Measurements from ENCODE around the gene BICD2. TPM values are rescaled to one million over a fixed set of nuclear protein-coding genes. Genes with fewer than 3 reads are reported as not detected.

Gene BICD2
- total and polyA plus RNA-seq, 2 of the 13 experiments (the other 11 are each of a cell fraction or from before 2014, with no cell fraction given): 5.1 to 17.4 TPM

- TF ChIP-seq SMARCE1 (IDR thresholded peaks at IDR 0.05; ENCODE audit: borderline replicate concordance) (no peak), SOX6 (IDR thresholded peaks at IDR 0.05) (no peak), SOX6 (CRISPR knock-in tag; IDR thresholded peaks at IDR 0.05) (no peak), PAXIP1 (CRISPR knock-in tag; conservative IDR thresholded peaks at IDR 0.05) (no peak)
These were observed 9.2 kb upstream of the BICD2 start (continued) for GRCh38 chr9:92773810-92774209.

GRCh38 chr9:92771309-92771708, 6.7 kb upstream of the BICD2 start:
- Histone ChIP-seq H4K20me1 (ENCODE audit: insufficient read depth, low read length) (no peaks in the 10 kb centered on the region), H3K79me2 (ENCODE audit: insufficient read depth, low read length) (no peaks in the 10 kb centered on the region), H3K9me3 (ENCODE audit: low read length) (no peaks in the 10 kb centered on the region), H3K9ac (ENCODE audit: insufficient read depth, low read depth, low read length) (no peak overlapping the region), H3K4me1 (ENCODE audit: insufficient read depth, low read length) (peaks cover 32% of the 10 kb centered on the region), H3K27me3 (ENCODE audit: control insufficient read depth in 1 of 2, insufficient read depth in 2 of 2, low read length in 2 of 2) (peaks cover 0 to 3% of the 10 kb centered on the region in 2 experiments; a peak in 1 of 5 replicates), H3K4me2 (ENCODE audit: low read depth, low read length) (no peak overlapping the region), H3K27ac (ENCODE audit: extremely low read length, insufficient read depth, low read length) (no peak overlapping the region), H2AFZ (ENCODE audit: low read length) (no peak overlapping the region), H3K4me3 (replicated peaks in 1 of 3; ENCODE audit: insufficient read depth in 1 of 3, low read depth in 2 of 3, low read length in 3 of 3) (no peak overlapping the region), H3K36me3 (replicated peaks in 1 of 2; ENCODE audit: control insufficient read depth in 1 of 2, insufficient read depth in 2 of 2, low read length in 2 of 2) (no peaks in the 10 kb centered on the region)
- BruUV-seq (replicated peaks): no TSS peak
- intact Hi-C loops (cut with micrococcal nuclease; ENCODE audit: unreplicated experiment): no loop called here
- ATAC-seq: no peak
- TF ChIP-seq ZNF547 (CRISPR knock-in tag; IDR thresholded peaks at IDR 0.05) (no peak), ZNF788 (CRISPR knock-in tag; IDR thresholded peaks at IDR 0.05; ENCODE audit: borderline replicate concordance) (no peak), ZNF503 (CRISPR knock-in tag; IDR thresholded peaks at IDR 0.05) (no peak), ZFX (CRISPR knock-in tag; IDR thresholded peaks at IDR 0.05; ENCODE audit: low read depth) (no peak), ISX (CRISPR knock-in tag; conservative IDR thresholded peaks at IDR 0.05) (no peak), SNRNP70 (IDR thresholded peaks at IDR 0.05; ENCODE audit: low read depth, low read length) (no peak), ZNF30 (CRISPR knock-in tag; IDR thresholded peaks at IDR 0.05) (no peak), GTF3A (CRISPR knock-in tag; conservative IDR thresholded peaks at IDR 0.05) (no peak), CAMTA2 (CRISPR knock-in tag; IDR thresholded peaks at IDR 0.05; ENCODE audit: borderline replicate concordance) (no peak), SKIL (CRISPR knock-in tag; IDR thresholded peaks at IDR 0.05; ENCODE audit: borderline replicate concordance) (no peak), SNAPC5 (CRISPR knock-in tag; IDR thresholded peaks at IDR 0.05; ENCODE audit: borderline replicate concordance) (no peak), IKZF1 (IDR thresholded peaks at IDR 0.05) (no peak), ZNF616 (CRISPR knock-in tag; IDR thresholded peaks at IDR 0.05; ENCODE audit: low read depth) (no peak)
- POLR2A ChIA-PET: no interaction called here
- DNase-seq (ENCODE audit: low spot score): no peak
- no peak for FAIRE-seq
- 64% methylated on average over 5 of the region's 5 CpGs for WGBS (ENCODE audit: low lambda C conversion rate)
- in situ Hi-C loops (cut with HindIII; ENCODE audit: extremely low pct_ligation_motif_present, low pct_unique_long_range_greater_than_20kb): no loop called here
- CTCF ChIA-PET (ENCODE audit: low intra/inter-chr PET ratio, low total read pairs): no interaction called here

Measured in HepG2 (cell line).